Measurements from ENCODE around the gene TMEM80.
"Not testable (repeated sequence)": the region's sequence is repeated elsewhere in the genome, so short reads cannot be mapped to it uniquely, and the experiment has no call there.

TMEM80 gene

GRCh38 chr11:695538-696248, at the start of gene TMEM80:
Gene TMEM80, plus strand, starts transcription at chr11:695816. Its CDS starts 12 bp downstream, at chr11:695828.
- DNase-seq, result peak; percentile 97

- DNase-seq, result no peak
Measured at GRCh38 chr11:646214-646613, 49.4 kb upstream of the TMEM80 start.

- not testable (repeated sequence) for DNase-seq
Measured at GRCh38 chr11:647672-648158, 47.9 kb upstream of the TMEM80 start.

- no peak for DNase-seq
Measured at GRCh38 chr11:650482-650881, 45.1 kb upstream of the TMEM80 start.

GRCh38 chr11:653136-653535, 42.5 kb upstream of the TMEM80 start:
- DNase-seq, result not testable (repeated sequence)

- no peak for DNase-seq
Measured at GRCh38 chr11:653837-654236, 41.8 kb upstream of the TMEM80 start.

GRCh38 chr11:654444-654843, 41.2 kb upstream of the TMEM80 start:
- DNase-seq, result not testable (repeated sequence)

GRCh38 chr11:655036-655726, 40.4 kb upstream of the TMEM80 start:
- no peak for DNase-seq

- no peak for DNase-seq
Measured at GRCh38 chr11:656426-656825, 39.2 kb upstream of the TMEM80 start.

- DNase-seq, result no peak
Measured at GRCh38 chr11:656866-657265, 38.8 kb upstream of the TMEM80 start.

- DNase-seq, result no peak
Measured at GRCh38 chr11:657691-658126, 37.9 kb upstream of the TMEM80 start.

GRCh38 chr11:659532-660085, 36.0 kb upstream of the TMEM80 start:
- no peak for DNase-seq

GRCh38 chr11:660281-660680, 35.3 kb upstream of the TMEM80 start:
- DNase-seq, result no peak

GRCh38 chr11:660681-661444, 34.8 kb upstream of the TMEM80 start:
- DNase-seq, result no peak

- peak; percentile 10 for DNase-seq
Measured at GRCh38 chr11:662689-663274, 32.8 kb upstream of the TMEM80 start.

- no peak for DNase-seq
Measured at GRCh38 chr11:665062-665703, 30.4 kb upstream of the TMEM80 start.

- no peak for DNase-seq
Measured at GRCh38 chr11:665704-666281, 29.8 kb upstream of the TMEM80 start.

GRCh38 chr11:673866-674265, 21.8 kb upstream of the TMEM80 start:
- DNase-seq, result no peak

- DNase-seq, result no peak
Measured at GRCh38 chr11:674406-674805, 21.2 kb upstream of the TMEM80 start.

- DNase-seq, result no peak
Measured at GRCh38 chr11:678297-678696, 17.3 kb upstream of the TMEM80 start.

- DNase-seq, result no peak
Measured at GRCh38 chr11:679271-680207, 16.1 kb upstream of the TMEM80 start.

Measured in stimulated activated naive CD4-positive, alpha-beta T cell treated with Interleukin-2 at 50 U/mL for 16 hours (primary cell).